GM21529 (cell line): ENCODE measurements around the gene RNF151.

Source experiments
- ATAC-seq: cut with Tn5 transposase; IDR thresholded peaks from one replicate; pipeline ENCODE4 v1.9.1; 2021; ENCODE audit not compliant: unreplicated experiment

Gene RNF151

DNA sequence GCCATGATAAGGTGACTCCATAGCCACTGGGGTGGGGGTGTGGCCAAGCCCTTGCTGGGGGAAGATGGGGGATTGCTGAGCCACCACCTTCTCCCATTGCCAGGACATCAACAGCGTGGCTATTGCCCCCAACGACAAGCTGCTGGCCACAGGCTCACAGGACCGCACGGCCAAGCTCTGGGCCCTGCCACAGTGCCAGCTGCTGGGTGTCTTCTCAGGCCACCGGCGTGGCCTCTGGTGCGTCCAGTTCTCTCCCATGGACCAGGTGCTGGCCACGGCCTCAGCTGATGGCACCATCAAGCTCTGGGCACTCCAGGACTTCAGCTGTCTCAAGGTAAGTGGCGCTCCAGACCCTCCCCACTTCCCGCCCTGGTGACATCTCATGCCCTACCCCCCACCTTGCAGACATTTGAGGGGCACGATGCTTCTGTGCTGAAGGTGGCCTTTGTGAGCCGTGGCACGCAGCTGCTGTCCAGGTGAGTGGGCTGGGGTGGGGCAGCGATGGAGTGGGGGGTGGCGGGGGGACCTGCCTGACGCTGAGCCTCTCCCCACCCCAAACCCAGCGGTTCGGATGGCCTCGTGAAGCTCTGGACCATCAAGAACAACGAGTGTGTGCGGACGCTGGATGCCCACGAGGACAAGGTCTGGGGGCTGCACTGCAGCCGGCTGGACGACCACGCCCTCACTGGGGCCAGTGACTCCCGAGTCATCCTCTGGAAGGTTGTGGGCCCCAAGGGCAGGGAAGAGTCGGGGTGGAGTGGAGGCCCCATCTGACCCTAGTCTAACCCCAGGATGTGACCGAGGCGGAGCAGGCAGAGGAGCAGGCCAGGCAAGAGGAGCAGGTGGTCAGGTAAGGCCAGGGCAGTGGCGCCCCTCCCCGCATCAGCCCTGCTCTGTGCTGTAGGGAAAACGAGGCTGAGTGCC lies 10.6 kb downstream of the RNF151 start:
- ATAC-seq = no peak

DNA sequence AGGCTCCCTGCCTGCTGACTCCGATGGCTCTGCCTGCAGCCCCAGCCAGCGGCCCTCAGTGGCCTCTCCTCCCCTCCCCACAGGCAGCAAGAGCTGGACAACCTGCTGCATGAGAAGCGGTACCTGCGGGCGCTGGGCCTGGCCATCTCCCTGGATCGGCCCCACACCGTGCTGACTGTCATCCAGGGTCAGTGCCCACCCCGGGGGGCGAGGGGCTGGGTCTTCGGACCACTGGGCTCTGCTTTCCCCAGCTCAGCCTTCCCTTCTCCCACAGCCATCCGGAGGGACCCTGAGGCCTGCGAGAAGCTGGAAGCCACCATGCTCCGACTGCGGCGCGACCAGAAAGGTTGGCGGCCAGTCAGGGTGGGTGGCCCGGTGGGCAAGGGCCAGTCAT lies 11.2 kb downstream of the RNF151 start:
- no peak for ATAC-seq

- ATAC-seq = no peak
Measured at GRCh38 chr16:1978476-1979120, 11.9 kb downstream of the RNF151 start.

GRCh38 chr16:1979271-1980029 lies 12.8 kb downstream of the RNF151 start:
- no peak for ATAC-seq

DNA sequence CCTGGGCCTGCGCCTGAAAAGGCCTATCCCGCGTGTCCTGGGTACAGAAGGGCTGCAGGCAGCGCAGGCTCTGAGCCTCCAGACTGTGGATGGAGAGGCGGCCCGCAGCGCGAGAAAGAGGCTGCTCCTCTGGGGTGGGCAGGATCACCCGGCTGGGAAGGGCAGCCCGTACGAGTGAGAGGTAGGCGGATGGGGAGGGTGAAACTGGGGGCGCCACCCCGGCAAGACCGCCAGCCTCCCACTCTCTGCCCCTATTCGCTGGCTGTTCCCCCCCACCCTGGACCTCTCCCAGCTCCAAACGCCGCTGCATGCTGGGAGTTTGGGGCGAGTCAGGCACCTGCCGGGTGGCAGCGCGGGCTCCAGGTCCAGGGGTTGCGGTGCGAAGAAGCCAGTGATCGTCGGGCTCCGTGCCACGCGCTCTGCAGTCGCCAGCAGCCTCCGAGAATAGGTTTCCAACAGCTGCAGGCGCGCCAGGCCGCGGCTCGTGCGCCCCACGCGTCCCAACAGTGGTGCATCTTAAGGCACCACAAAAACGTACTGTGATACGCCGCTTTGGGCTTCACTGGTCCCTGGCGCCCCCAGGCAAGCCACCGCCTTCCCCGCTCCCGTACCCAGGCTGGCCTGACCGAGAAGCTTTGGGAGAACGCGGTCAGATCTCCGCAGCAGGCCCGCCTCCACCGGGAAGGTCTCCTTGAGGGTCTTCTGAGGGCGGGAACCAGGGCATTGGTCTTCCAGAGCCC lies 13.5 kb downstream of the RNF151 start:
- ATAC-seq = no peak

DNA sequence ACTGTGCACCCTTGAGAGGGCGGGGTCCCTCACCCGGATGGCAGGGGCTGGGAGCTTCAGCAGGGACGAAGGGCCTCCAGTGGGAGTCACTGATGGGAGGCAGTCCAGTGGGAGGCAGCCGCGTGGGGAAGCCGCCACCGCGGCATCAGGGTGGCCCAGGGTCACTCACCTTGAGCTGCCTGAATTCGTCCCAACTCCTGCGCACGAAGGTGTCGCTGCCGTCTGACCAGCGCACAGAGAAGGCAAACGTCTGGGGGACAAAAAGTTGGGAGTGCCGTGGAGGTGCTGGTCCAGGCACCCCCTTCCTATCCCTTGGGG lies 14.1 kb downstream of the RNF151 start:
- no peak for ATAC-seq

DNA sequence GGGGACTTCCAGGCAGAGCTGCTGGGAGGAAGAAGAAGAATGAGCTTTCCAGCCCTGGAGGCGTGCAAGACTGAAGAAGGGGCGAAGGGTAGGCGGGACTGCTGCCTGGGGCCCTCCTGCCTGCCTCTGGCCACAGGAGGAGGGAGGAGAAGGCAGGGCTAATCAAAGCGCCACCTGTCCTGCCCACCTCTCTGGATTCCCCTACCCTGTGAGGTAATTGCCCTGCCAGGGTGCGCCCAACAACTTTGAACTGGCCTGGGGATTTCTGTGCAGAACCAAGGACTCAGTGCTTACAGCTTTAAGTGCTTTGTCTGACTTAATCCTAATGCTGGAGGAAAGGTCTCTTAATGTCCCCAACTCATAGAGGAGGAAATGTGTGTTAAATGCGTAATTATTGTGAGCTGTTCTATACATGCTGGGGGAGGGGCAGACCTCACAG lies 14.8 kb downstream of the RNF151 start, which contains the start of gene NOXO1:
Gene NOXO1 (minus strand): TSS at position 72 of the 439 bp plus-strand sequence. CDS start 290 bp downstream, outside the sequence.
- ATAC-seq = no peak

DNA sequence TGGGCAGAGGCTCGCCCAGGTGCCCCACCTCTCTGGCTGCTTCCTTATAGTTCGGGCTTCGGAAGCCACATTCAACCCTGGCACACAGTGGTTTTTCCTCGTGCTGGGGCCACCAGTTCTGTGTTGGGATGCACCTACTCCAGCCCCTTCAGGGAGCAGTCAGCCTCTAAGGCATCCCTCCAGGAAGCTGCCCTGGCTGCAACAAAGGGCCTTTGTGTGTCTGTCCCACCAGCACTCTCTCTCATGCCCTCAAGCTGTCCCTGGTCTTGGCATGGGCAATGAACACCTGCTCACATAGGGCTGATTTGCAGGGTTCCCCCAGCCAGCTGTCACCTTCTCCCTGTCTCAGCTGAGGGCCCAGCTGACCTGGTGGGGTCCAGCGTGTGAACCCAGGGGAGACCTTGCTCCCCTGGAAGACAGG lies 15.4 kb downstream of the RNF151 start:
- no peak for ATAC-seq

- no peak for ATAC-seq
Measured at GRCh38 chr16:1982991-1983543, 16.4 kb downstream of the RNF151 start.

- peak; percentile 77 for ATAC-seq
Measured at GRCh38 chr16:1983544-1984346, 17.1 kb downstream of the RNF151 start, which contains the start of gene GFER. Gene GFER (plus strand): TSS chr16:1984193. CDS start chr16:1984219, 26 bp downstream.

- peak; percentile 16 for ATAC-seq
Measured at GRCh38 chr16:1984347-1985225, 17.9 kb downstream of the RNF151 start.

GRCh38 chr16:1985466-1986150 lies 19.0 kb downstream of the RNF151 start:
- ATAC-seq = no peak

DNA sequence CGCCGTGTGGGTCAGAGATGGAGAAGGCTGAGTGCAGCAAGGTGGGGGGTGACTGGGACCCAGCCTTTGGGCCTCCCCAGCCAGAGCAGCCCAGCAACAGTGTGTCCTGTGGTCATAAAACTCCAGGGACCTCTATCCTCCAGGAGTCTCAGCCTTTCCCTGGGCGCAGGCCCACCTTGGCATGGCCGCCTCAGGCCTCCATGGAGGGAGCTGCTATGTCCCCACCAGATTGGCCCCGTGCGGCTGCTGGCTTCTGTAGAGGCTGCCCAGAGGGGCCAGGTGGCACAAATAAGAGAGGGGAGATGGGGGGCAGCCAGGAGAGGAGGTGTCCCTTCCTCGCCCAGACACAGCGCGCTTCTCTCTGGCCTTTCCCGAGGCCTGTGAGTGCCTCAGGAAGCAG lies 20.5 kb downstream of the RNF151 start:
- no peak for ATAC-seq

DNA sequence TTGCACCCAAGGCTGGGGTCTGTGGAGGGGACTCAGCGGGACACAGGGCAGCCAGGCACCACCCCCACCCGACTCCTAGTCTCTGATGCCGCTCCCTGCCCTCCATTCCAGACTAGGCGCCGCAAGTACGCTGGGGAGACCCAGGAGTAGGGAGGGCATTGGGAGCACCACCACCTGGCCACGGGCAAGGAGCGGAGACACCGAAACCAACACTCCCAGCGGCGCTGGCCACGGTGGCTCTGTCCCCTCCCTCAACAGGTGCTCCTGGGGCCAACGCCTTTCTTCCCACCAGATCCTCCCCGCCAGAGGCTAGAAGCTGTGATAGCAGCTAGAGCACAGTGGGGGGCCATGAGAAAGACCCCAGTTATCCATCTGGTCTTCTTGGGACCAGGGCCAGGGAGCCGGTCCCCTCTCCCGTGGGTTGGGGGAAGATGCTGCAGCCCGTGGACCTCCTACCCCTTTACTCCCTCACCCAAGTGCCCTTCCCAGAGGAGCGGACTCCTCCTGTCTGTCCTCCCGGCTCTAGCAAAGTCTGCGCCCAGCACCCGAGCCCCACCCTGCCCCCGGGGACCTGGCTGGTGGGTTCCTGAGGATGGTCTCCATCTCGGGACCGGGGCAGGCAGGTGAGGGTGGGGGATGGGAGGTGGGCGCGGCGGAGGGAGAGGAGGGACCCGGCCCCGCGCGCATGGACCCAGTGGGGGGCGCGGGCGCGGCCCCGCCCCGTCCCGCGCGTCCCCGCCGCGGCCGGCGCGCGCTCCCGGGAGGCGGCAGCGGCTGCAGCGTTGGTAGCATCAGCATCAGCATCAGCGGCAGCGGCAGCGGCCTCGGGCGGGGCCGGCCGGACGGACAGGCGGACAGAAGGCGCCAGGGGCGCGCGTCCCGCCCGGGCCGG lies 22.8 kb downstream of the RNF151 start, which contains the start of gene SYNGR3:
Gene SYNGR3 (plus strand): TSS at position 762 of the 892 bp plus-strand sequence. CDS start 133 bp downstream, outside the sequence.
- ATAC-seq = no peak

DNA sequence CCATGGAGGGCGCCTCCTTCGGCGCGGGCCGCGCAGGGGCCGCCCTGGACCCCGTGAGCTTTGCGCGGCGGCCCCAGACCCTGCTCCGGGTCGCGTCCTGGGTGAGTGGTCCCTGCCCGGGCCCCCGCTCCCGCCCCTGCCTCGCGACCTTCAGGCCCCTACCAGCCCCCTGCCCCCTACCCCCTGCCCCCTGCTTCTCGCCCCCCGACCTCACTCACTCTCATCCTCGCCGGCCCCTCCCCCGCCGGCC lies 23.4 kb downstream of the RNF151 start:
- ATAC-seq = no peak

- no peak for ATAC-seq
Measured at GRCh38 chr16:1990351-1991134, 23.9 kb downstream of the RNF151 start.
